Parathyroid adenoma (tissue), 2 donors: ENCODE data around the gene JAM3.

Experiments used
- H2AFZ ChIP-seq: fragments of 300-600 bp; sonication (generic); one replicate; pipeline ENCODE4 v1.7.0; 2017; ENCODE audit warnings: antibody characterized with exemption, mild to moderate bottlenecking
- H3K27ac ChIP-seq: fragments of 300-600 bp; sonication (generic); one replicate; pipeline ENCODE4 v1.7.0; 2017
- H3K27me3 ChIP-seq: fragments of 300-600 bp; sonication (generic); one replicate; pipeline ENCODE4 v1.7.0; 2017; ENCODE audit warnings: low read length; ENCODE audit not compliant: control insufficient read depth, insufficient read depth
- H3K36me3 ChIP-seq: fragments of 300-600 bp; sonication (generic); one replicate; pipeline ENCODE4 v1.7.0; 2017; ENCODE audit warnings: low read length; ENCODE audit not compliant: control insufficient read depth, insufficient read depth
- H3K4me1 ChIP-seq: fragments of 300-600 bp; sonication (generic); one replicate; pipeline ENCODE4 v1.7.0; 2017; ENCODE audit warnings: control low read depth
- H3K4me2 ChIP-seq: fragments of 300-600 bp; sonication (generic); one replicate; pipeline ENCODE4 v1.7.0; 2017; ENCODE audit warnings: low read length
- H3K4me3 ChIP-seq: fragments of 300-600 bp; sonication (generic); one replicate; pipeline ENCODE4 v1.7.0; 2017; ENCODE audit warnings: low read depth, low read length
- H3K79me2 ChIP-seq: fragments of 300-600 bp; sonication (generic); one replicate; pipeline ENCODE4 v1.7.0; 2017; ENCODE audit warnings: control low read depth
- H3K9ac ChIP-seq: fragments of 300-600 bp; sonication (generic); one replicate; pipeline ENCODE4 v1.7.0; 2017; ENCODE audit warnings: mild to moderate bottlenecking
- H3K9me3 ChIP-seq: fragments of 300-600 bp; sonication (generic); one replicate; pipeline ENCODE4 v1.7.0; 2017; ENCODE audit warnings: low read length; ENCODE audit not compliant: control insufficient read depth
- CTCF ChIP-seq: fragments of 300-600 bp; sonication (generic); IDR thresholded peaks from one replicate; pipeline ENCODE4 v1.7.0; 2017; ENCODE audit warnings: antibody characterized with exemption, mild to moderate bottlenecking
- donor health status: primary hyperparathyroidism.

JAM3 gene

GRCh38 chr11:134033696-134034491 is 35.0 kb upstream of the JAM3 start:
- Histone ChIP-seq H3K4me3 (no peak overlapping the region), H3K9ac (no peak overlapping the region), H3K9me3 (no peaks in the 10 kb centered on the region), H2AFZ (peak overlapping the region; percentile 57), H3K27ac (peak overlapping the region; percentile 55), H3K4me2 (peak overlapping the region; percentile 47), H3K27me3 (no peaks in the 10 kb centered on the region), H3K79me2 (no peaks in the 10 kb centered on the region), H3K4me1 (peaks cover 14% of the 10 kb centered on the region), H3K36me3 (no peaks in the 10 kb centered on the region)
- no peak for TF ChIP-seq CTCF

- no peaks in the 10 kb centered on the region for H3K36me3 ChIP-seq
- no peak for TF ChIP-seq CTCF
- no peak overlapping the region for H3K9ac ChIP-seq
- H2AFZ ChIP-seq: peak overlapping the region; percentile 57
- H3K4me2 ChIP-seq: no peak overlapping the region
- H3K27me3 ChIP-seq: no peaks in the 10 kb centered on the region
- H3K9me3 ChIP-seq: no peaks in the 10 kb centered on the region
- H3K27ac ChIP-seq: peak overlapping the region; percentile 52
- peaks cover 14% of the 10 kb centered on the region for H3K4me1 ChIP-seq
- H3K4me3 ChIP-seq: no peak overlapping the region
- no peaks in the 10 kb centered on the region for H3K79me2 ChIP-seq
These were observed 34.1 kb upstream of the JAM3 start for GRCh38 chr11:134034496-134035381.

GRCh38 chr11:134036492-134037045 is 32.3 kb upstream of the JAM3 start:
- Histone ChIP-seq H3K36me3 (no peaks in the 10 kb centered on the region), H3K9me3 (no peaks in the 10 kb centered on the region), H3K27me3 (no peaks in the 10 kb centered on the region), H2AFZ (peak overlapping the region; percentile 92), H3K4me2 (peak overlapping the region; percentile 87), H3K27ac (peak overlapping the region; percentile 80), H3K4me3 (peak overlapping the region; percentile 57), H3K9ac (no peak overlapping the region), H3K79me2 (no peaks in the 10 kb centered on the region), H3K4me1 (peaks cover 14% of the 10 kb centered on the region)
- TF ChIP-seq CTCF: no peak

- Histone ChIP-seq H3K9ac (no peak overlapping the region), H3K27me3 (no peaks in the 10 kb centered on the region), H3K27ac (peak overlapping the region; percentile 80), H3K4me1 (peaks cover 14% of the 10 kb centered on the region), H3K36me3 (no peaks in the 10 kb centered on the region), H2AFZ (peak overlapping the region; percentile 92), H3K79me2 (no peaks in the 10 kb centered on the region), H3K4me2 (peak overlapping the region; percentile 87), H3K4me3 (peak overlapping the region; percentile 57), H3K9me3 (no peaks in the 10 kb centered on the region)
- TF ChIP-seq CTCF: no peak
These were observed 31.6 kb upstream of the JAM3 start for GRCh38 chr11:134037046-134037908.
